DMS 273 treated with DMSO at 0.1 percent for 48 hours (cell line): Measurements from ENCODE around the gene IAPP.
"Not testable (repeated sequence)": the region's sequence is repeated elsewhere in the genome, so short reads cannot be mapped to it uniquely, and the experiment has no call there.

Source experiments
- DNase-seq: peaks from one replicate; lab custom pipeline; 2025; lab: John Stamatoyannopoulos, UW

IAPP gene

DNA sequence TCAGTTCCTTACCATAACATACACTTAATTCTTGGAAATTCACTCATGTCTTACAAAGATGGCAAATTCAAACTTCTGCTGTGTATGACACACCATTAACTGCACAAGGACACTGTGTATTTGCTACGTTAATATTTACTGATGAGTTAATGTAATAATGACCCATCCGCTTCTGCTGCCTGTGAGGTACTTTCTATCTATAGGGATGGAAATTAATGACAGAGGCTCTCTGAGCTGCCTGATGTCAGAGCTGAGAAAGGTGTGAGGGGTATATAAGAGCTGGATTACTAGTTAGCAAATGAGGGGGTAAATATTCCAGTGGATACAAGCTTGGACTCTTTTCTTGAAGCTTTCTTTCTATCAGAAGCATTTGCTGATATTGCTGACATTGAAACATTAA is at the start of gene IAPP:
IAPP (plus strand) TSS at position 301 of the 400 bp plus-strand sequence. CDS start 450 bp downstream, outside the sequence.
- no peak for DNase-seq

- no peak for DNase-seq
Observed at GRCh38 chr12:21323736-21324135, 49.0 kb upstream of the IAPP start.

GRCh38 chr12:21324551-21324950 is 48.2 kb upstream of the IAPP start:
- no peak for DNase-seq

DNA sequence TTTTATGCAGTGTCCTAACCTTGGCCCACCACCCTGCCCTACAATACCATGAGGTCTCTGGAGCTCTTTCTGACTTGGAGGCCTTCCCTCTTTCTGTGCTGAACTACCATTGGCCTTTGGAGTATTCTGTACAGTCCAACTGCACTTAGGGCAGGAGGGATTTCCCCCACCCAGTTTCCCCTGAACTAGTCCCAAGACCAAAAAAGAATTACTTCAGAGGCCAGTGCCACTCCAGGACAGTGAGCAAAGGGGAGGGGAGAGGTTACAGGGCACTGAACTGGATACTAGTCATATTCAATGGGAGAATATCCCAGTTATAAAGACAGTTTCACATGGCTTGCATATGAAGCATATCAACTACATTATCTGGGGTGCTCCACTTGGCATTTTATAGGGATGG is 44.1 kb upstream of the IAPP start:
- DNase-seq = no peak

DNA sequence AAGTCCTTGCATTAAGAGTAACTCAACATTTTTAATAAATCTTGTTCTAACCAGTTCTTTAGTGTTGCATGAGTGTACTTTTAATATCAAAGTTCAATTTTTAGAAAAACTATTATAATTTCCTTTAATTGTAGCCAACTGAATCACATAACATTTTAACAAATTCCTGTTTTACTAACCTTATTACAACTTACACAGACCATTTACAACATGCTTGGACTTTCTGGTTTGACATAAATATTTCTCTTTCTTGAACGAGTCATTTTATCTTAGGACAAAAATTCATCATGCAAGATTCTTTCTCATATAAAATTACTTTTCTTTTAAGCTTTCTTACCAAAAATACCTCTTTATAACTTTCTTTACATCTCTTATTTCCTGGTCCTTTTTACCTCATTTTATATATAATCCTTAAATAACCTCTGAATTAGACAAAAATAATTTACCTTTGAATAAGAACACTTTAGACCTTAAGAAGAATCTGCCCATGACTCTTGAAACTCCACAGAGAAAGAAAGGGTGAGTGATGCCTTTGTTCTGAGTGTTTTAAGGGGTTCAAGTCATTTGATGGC is 41.9 kb upstream of the IAPP start:
- no peak for DNase-seq

GRCh38 chr12:21334771-21335325 is 37.9 kb upstream of the IAPP start, which contains the start of gene SLCO1A2:
Gene SLCO1A2, minus strand, starts transcription at chr12:21334917. Its CDS starts 270 bp downstream, at chr12:21334647.
- DNase-seq = no peak

DNA sequence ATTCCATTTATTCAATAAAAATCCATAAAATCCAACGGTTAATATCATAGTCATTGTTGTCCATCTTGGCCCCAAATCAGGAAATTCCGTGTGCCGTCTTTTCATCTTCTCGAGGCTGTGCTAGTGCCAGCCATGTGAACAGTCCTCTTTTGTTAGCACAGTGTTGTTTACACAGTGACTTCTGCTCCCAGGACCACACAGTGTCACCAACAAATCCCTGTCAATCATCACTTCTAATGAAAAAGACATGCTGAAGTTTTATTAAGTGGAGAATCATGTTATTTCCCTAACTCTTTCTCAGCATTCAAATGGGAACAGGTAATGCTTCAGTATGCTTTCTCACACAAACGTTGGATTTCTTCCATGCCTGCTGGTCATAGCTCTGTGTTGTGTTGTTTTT is 36.0 kb upstream of the IAPP start:
- no peak for DNase-seq

DNA sequence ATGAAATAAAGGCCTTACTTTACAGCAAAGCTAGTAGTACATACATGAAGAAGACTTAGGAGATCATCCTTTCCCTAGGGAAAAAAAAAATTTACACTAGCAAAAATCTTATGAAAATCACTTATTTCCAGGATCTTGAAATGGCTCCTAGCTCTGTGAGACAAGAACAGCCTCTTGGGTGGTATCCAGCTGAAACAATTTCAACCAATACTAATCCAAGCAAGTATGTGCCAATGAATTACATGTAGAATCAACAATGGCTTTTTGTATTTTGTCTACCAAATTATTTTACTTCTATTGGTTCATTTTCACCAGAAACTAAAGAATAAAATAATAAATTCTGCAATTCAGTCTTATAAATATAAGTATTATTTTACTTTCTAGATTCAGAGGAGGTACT is 35.2 kb upstream of the IAPP start:
- no peak for DNase-seq

GRCh38 chr12:21337959-21338744 is 34.5 kb upstream of the IAPP start:
- no peak for DNase-seq

DNA sequence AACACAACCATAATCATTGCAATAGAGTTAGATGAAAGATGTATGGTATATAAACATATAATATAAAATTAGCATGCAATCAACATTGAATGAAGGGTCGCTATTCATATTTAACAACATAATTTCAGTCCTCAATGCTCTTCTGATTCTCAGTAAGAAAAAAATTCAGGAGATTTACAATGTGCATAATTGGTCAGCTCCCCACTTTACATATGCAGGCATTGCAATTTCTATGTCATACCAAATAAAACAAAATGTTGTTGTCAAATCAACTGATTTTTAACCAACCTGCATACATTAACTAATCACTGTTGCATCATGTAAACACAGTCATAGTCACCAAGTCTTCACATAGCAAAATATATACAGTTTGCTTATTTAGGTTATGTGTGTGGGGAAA is 32.8 kb upstream of the IAPP start:
- no peak for DNase-seq

- DNase-seq = no peak
Observed at GRCh38 chr12:21340403-21340802, 32.3 kb upstream of the IAPP start.

DNA sequence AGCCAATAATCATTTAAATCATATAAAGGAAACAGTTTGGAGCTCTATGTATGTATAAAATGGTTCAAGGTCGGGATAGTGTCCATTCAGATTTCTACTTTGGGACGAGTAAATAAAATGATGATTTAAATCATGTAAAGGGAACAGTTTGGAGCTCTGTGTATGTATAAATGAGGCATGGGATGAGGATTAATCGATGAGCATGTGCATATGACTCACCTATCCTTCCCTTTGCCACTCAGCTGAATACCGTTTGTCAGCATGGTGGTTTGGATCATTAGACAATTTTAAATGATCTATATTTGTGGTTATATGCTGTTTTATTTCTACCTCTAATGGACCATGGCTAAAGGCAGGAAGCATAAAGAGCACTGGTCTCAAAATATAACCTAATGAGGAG is 30.9 kb upstream of the IAPP start:
- DNase-seq = no peak

GRCh38 chr12:21343636-21344035 is 29.1 kb upstream of the IAPP start:
- DNase-seq = no peak

DNA sequence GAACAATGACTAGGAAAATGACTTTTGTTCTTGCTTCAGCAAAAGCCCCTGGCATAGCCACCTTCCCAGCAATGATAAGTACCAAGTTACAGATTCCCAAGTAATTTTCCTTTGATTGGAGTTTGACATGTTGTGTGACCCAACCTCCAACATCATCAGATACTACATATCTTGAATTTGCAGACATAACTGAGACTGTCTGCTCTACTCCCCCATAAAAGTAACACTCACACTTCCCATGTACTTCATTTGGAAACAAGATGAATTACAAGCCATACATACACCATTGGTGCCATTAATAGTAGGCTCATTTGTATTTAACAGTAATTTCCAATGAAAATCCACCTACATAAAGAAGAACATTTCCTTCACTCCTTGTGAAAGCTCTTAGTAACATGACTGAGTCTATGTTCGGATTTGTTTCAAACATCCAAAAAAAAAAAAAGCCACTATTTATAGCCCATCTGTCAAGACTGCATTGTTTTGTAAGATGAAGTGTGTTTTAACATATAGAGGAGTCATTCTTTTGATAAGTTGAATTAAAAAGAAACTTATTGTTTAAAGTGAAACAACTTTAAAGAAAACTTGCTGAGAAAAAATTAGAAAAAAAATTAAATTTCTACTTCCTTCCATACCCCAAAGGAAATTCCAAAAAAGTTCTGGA is 26.0 kb upstream of the IAPP start:
- no peak for DNase-seq

DNA sequence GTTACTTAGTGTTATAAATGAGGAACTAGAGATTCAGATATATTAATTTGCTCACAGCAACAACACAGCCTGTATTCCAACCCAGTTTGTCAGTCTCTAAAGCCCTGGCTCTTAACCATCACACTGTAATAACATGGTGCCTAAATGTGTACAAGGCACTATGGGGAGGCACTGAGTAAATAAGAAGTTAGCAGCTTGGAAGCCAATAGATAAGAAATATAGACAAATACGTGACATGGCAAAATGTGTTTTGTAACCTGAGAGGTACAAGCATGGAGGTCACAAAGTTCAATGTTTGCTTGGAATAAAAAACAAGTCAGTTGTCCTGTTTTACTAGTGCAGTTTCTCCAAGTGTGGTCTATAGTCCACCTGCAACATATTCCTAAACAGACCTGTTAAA is 21.7 kb upstream of the IAPP start:
- DNase-seq = no peak

- DNase-seq = no peak
Observed at GRCh38 chr12:21353487-21353886, 19.2 kb upstream of the IAPP start.

DNA sequence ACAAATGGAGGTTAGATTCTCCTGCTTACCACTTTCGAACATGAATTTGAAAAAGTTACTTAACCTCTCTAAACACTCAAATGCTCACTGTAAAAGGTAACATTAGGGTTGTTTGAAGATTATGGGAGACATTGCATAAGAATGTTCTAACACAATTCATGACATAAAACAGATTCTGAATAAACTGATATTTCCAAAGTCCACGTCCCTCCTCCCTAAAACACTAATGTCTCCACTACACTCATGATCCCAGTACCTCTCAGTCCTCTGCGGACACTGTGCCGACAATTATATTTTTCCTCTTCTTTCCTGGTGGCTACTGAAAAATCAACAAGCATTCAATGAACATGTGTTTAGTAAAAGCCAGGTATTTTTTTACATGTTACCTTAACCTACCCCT is 18.8 kb upstream of the IAPP start:
- no peak for DNase-seq

DNA sequence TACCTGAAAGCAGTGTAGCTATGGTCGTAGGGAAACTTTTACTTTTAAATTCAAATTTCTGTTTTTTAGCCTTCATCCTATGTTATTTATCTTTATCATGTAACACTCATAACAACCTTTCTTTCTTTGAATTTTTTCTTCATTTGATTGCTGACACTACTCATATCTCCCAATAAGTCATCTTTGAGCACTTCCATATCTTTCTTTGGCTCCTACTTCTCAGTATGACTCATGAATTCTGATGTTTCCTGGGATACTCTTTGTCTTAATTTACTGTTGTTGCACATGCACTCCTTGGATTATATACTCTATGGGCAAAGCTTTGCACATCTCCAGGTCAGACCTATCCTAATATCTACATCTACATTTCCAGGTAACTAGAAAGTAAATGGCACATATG is 18.1 kb upstream of the IAPP start:
- DNase-seq = no peak

DNA sequence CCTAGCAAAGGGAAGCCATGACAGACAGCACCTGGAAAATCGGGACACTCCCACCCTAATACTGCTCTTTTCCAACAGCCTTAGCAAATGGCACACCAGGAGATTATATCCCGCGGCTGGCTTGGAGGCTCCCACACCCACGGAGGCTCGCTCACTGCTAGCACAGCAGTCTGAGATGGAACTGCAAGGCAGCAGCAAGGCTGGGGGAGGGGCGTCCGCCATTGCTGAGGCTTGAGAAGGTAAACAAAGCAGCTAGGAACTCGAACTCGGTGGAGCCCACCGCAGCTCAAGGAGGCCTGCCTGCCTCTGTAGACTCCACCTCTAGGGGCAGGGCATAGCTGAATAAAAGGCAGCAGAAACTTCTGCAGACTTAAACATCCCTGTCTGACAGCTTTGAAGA is 12.1 kb upstream of the IAPP start:
- not testable (repeated sequence) for DNase-seq

DNA sequence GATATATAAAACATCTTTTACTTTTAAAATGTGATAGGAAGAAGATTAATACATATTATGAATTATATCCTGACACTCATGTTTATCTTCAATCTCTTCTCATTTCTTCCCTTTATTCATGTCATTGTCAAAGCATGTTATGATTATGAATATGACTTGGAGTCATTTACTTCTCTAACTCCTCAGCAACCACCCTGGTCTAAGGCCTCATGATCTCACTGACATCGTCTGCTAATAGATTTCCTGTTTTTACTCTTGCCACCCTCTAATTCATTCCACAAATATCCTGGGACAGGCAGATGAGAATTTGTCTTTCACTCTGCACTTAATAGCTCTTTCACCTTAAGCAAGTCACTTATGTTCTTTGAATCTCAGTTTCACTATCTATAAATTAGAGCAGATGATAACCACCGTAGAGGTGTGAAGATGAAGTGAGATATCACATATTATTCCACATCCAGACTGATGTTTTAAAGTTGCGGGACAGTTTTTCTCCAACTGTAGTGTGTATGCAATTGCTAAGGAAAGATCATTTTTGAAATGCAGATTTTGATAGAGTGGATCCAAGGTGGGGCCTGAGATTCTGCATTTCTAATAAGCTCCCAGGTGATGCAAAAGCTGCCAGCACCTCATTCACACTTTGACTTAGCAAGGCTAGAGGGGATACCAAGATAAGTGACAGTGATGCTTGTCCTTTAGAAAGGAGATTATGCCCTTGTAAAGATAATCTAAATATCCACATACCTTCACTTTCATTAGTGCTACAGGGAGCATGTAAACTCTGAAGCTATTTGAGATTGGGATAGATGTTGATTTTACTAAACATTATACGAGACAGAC is 3.3 kb upstream of the IAPP start:
- no peak for DNase-seq

GRCh38 chr12:21370845-21371449 is 1.8 kb upstream of the IAPP start:
- DNase-seq = no peak

- DNase-seq = no peak
Observed at GRCh38 chr12:21379218-21379617, 6.5 kb downstream of the IAPP start.
